Measurements from ENCODE around the gene LEF1. TPM values are rescaled to one million over a fixed set of nuclear protein-coding genes. Genes with fewer than 3 reads are reported as not detected.
A peak's percentile ranks its signal among the peaks of the same experiment; 100 is the strongest.

LEF1 gene
- total and polyA plus RNA-seq, 2 experiments from 2014 or later = 0.50 to 0.73 TPM

GRCh38 chr4:108087293-108087967 lies 81.3 kb downstream of the LEF1 start:
- Histone ChIP-seq H3K27me3 (ENCODE audit: insufficient read depth) (no peaks in the 10 kb centered on the region), H3K27ac (ENCODE audit: low read depth) (no peak overlapping the region), H3K4me1 (ENCODE audit: insufficient read depth) (no peaks in the 10 kb centered on the region), H3F3A (replicated peaks; ENCODE audit: low read depth) (no peaks in the 10 kb centered on the region), H2AFZ (no peak overlapping the region), H3K9me2 (ENCODE audit: insufficient read depth) (no peaks in the 10 kb centered on the region), H3K36me3 (ENCODE audit: insufficient read depth) (no peaks in the 10 kb centered on the region), H3K4me2 (no peak overlapping the region), H3K4me3 (no peak overlapping the region), H3K79me2 (replicated peaks; ENCODE audit: insufficient read depth) (no peaks in the 10 kb centered on the region), H4K20me1 (replicated peaks; ENCODE audit: insufficient read depth) (no peaks in the 10 kb centered on the region)
- no peak for TF ChIP-seq EZH2phosphoT487 (IDR thresholded peaks at IDR 0.05; ENCODE audit: unreplicated experiment)
- no peak for TF ChIP-seq CTCF (conservative IDR thresholded peaks at IDR 0.05; ENCODE audit: low read depth in 2 of 2)
- ATAC-seq (no peak), DNase-seq (ENCODE audit: low spot score) (no peak)
- Mint-ChIP-seq H3K9me3 (no peaks in the 10 kb centered on the region), H3K27ac (no peak overlapping the region), H3K4me3 (no peak overlapping the region), H3K36me3 (ENCODE audit: low read depth) (no peaks in the 10 kb centered on the region), H3K27me3 (ENCODE audit: insufficient read depth, low read depth, poor library complexity) (no peaks in the 10 kb centered on the region), H3K4me1 (peaks cover 6% of the 10 kb centered on the region; the same call in 2 of the 3 replicates)

DNA sequence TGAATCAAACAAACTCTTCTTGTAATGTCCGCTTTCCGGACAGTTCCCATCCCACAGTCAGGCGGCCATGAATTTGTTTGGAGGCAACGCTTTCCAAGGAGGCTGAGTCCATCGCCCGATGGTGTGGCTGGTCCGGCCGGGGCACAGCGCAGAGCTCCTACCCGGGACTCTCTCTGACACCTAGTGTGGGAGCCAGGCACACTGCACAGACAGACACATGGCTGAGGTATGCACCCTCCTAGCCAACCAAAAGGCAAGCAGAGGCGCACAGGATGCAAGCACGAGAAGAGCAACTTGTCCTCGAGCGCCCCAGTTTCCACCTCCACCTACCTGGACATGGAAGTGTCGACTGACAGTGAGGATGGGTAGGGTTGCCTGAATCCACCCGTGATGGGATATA lies 87.5 kb downstream of the LEF1 start:
- no peak overlapping the region for H3K27ac Mint-ChIP-seq
- H3K27me3 Mint-ChIP-seq (ENCODE audit: insufficient read depth, low read depth, poor library complexity) = peaks cover 7% of the 10 kb centered on the region
- Histone ChIP-seq H3F3A (replicated peaks; ENCODE audit: low read depth) (no peaks in the 10 kb centered on the region), H3K27ac (ENCODE audit: low read depth) (no peak overlapping the region), H3K4me2 (no peak overlapping the region), H3K36me3 (ENCODE audit: insufficient read depth) (no peaks in the 10 kb centered on the region), H3K4me3 (no peak overlapping the region), H3K27me3 (ENCODE audit: insufficient read depth) (no peaks in the 10 kb centered on the region), H3K4me1 (ENCODE audit: insufficient read depth) (no peaks in the 10 kb centered on the region), H4K20me1 (replicated peaks; ENCODE audit: insufficient read depth) (no peaks in the 10 kb centered on the region), H3K79me2 (replicated peaks; ENCODE audit: insufficient read depth) (no peaks in the 10 kb centered on the region), H2AFZ (peak overlapping the region; percentile 59), H3K9me2 (ENCODE audit: insufficient read depth) (no peaks in the 10 kb centered on the region)
- no peaks in the 10 kb centered on the region for H3K4me1 Mint-ChIP-seq
- no peak overlapping the region for H3K4me3 Mint-ChIP-seq
- ATAC-seq (no peak), DNase-seq (ENCODE audit: low spot score) (no peak)
- no peaks in the 10 kb centered on the region for H3K36me3 Mint-ChIP-seq (ENCODE audit: low read depth)
- H3K9me3 Mint-ChIP-seq = 0 out of 3 replicates have a peak, but pooled peaks cover 3% of the 10 kb centered on the region
- TF ChIP-seq JUNB (IDR thresholded peaks at IDR 0.05; ENCODE audit: unreplicated experiment) (no peak), ETS1 (IDR thresholded peaks at IDR 0.05) (no peak), STAT1 (IDR thresholded peaks at IDR 0.05; ENCODE audit: unreplicated experiment) (no peak), POLR2AphosphoS5 (IDR thresholded peaks at IDR 0.05; ENCODE audit: low read depth) (no peak), NANOG (IDR thresholded peaks at IDR 0.05; ENCODE audit: borderline replicate concordance) (no peak), EZH2 (IDR thresholded peaks at IDR 0.05; ENCODE audit: low read depth, unreplicated experiment) (no peak)
- TF ChIP-seq, protein P1, sequence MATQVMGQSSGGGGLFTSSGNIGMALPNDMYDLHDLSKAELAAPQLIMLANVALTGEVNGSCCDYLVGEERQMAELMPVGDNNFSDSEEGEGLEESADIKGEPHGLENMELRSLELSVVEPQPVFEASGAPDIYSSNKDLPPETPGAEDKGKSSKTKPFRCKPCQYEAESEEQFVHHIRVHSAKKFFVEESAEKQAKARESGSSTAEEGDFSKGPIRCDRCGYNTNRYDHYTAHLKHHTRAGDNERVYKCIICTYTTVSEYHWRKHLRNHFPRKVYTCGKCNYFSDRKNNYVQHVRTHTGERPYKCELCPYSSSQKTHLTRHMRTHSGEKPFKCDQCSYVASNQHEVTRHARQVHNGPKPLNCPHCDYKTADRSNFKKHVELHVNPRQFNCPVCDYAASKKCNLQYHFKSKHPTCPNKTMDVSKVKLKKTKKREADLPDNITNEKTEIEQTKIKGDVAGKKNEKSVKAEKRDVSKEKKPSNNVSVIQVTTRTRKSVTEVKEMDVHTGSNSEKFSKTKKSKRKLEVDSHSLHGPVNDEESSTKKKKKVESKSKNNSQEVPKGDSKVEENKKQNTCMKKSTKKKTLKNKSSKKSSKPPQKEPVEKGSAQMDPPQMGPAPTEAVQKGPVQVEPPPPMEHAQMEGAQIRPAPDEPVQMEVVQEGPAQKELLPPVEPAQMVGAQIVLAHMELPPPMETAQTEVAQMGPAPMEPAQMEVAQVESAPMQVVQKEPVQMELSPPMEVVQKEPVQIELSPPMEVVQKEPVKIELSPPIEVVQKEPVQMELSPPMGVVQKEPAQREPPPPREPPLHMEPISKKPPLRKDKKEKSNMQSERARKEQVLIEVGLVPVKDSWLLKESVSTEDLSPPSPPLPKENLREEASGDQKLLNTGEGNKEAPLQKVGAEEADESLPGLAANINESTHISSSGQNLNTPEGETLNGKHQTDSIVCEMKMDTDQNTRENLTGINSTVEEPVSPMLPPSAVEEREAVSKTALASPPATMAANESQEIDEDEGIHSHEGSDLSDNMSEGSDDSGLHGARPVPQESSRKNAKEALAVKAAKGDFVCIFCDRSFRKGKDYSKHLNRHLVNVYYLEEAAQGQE (IDR thresholded peaks at IDR 0.05; ENCODE audit: unreplicated experiment) = no peak

Measured in GM23338 (cell line).